GM21529 (cell line): ENCODE results near the gene MNS1.
"Not testable (repeated sequence)": the region's sequence is repeated elsewhere in the genome, so short reads cannot be mapped to it uniquely, and the experiment has no call there.

Experiments used
- ATAC-seq: cut with Tn5 transposase; IDR thresholded peaks from one replicate; pipeline ENCODE4 v1.9.1; 2021; ENCODE audit not compliant: unreplicated experiment

The MNS1 gene, protein sequence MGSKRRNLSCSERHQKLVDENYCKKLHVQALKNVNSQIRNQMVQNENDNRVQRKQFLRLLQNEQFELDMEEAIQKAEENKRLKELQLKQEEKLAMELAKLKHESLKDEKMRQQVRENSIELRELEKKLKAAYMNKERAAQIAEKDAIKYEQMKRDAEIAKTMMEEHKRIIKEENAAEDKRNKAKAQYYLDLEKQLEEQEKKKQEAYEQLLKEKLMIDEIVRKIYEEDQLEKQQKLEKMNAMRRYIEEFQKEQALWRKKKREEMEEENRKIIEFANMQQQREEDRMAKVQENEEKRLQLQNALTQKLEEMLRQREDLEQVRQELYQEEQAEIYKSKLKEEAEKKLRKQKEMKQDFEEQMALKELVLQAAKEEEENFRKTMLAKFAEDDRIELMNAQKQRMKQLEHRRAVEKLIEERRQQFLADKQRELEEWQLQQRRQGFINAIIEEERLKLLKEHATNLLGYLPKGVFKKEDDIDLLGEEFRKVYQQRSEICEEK

DNA sequence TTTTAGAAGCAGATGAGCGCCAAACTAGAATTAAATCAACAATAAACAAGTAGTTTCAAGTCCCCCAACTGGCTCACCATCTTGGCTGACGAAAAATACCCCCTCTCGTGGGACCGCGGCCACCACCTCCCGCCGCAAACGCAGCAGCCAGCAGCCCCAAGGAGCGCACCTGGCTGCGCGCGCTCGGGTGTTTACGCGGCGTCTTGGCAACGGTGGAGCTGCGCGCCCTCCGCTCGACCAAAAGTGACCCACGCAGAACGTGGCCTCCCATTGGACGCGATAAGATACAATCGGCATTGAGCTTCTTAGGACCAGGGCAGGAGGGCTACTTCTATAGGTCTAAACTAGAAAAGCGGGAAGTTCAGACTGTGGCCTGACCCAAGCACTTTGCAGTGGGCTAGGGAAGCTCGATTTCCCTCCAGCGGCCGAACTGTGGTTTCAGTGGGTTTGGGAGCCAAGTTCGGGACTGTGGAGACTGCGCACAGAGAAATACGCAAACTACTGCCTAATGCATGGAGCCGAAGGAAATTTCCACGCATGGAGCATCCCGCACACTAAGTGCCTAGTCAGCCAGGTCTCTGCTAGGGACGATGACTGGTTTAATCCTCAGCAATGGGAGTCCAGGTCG, at the start of gene MNS1:
Gene MNS1, minus strand, starts transcription at position 245 of the 628 bp plus-strand sequence. Its CDS starts 165 bp downstream, at position 80.
- peak; percentile 99 for ATAC-seq

DNA sequence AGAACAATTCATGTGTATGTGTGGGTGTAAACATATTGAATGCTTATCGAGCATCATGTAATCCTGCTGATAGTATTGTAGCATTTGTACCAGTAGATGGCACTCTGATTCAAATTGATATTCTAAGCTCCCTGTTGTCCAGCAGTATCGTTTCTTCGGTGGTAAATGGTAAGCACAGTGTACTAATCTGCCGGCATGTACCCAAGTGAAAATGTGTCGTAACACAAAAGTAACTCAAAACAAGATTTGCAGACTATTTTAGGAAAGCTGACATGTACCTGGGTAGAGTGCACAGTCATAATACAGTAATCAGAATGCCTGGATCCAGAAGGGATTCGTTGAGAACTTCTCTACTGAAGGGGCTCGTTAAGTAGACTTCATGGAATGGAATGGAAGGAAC, 31.7 kb upstream of the MNS1 start:
- ATAC-seq: no peak

DNA sequence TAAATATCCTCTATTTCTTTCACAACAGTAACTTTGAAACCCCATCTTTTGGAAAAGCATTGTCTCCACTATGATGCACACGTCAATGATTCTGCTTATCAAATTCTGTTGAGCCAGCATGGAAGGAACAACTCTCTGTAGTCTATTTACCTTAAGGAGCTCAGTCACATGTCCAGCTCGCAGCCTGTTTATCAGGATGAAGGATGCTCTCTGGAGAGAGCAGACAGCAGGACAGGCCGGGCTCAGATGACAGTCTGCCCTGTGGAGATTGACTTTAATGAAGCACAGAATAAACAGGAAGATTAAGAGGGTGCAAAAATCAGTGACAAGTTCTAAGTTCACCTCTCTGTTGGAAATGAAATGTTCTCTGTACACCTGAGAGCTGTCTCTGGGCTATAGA, 30.6 kb upstream of the MNS1 start:
- no peak for ATAC-seq

DNA sequence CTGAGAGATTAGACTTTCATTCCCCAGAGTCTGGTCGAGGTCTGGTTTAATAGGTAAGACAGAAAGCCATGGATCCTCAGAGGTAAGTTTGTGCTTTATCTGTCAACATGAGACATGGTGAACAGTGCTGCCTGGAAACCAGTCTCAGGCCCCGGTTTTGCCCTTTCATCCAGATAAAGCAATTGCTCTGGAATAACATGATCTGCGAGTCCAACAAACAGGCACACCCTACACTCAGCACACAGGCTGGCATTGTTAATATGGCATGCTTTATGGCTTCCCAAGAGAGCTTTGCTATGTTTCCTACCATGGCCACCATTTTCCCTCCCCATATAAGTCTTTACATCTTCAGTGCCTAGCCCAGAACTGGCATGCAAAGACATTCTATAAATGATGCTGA, 30.1 kb upstream of the MNS1 start:
- ATAC-seq: no peak

DNA sequence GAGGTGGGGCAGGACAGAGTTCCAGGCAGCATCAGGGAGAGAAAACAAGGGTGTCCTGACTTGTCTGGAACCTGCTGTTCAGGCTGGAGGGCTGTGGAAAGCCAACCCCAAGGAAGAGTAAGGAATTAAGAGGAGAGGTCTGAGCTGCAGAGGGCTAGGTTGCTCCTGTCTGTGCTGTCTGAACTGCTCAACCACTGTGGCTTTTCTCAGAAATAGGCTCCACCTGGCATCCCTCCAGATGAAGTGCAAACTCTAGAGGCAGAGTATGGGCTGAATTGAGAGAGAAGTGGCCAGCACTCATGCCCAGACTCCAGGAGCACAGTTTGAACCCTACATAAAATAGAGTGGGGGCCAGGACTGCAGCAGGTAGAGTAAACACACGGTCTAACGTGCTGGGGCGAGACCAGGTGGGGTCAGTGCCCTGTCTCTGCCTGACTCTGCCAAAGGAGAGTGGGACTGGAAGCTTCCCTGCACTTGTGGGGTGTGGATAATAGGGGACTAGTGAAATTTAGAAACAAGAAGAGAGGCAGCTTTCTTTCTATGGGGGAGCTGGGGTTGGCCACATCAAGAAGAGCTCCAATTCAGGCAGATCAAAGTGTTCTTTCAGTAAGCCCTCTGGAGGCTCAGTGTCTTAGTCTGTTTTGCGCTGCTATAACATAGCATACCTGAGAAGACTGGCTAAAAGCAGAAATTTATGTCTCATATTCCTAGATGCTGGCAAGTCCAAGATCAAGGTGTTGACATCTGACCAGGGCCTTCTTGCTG, 28.0 kb upstream of the MNS1 start:
- ATAC-seq: no peak

DNA sequence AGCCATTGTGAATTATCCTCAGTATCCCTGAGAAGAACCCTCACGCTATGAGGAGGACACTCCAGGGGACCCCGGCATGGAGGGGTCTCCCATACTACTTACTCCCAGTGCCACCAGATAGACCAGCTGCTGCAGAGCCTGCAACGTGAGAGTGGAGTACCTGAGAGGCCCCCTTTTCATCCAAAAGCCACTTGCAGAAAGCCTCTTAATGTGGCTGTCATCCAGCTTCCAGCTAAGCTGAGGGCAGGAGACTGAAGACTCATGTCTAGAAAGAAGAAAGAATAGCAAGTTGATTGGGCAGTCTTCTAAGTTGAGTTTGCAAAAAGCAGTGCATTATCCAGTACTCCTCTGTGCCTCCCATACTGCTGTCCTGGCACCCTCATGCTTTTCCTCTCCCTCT, 27.3 kb upstream of the MNS1 start:
- no peak for ATAC-seq

DNA sequence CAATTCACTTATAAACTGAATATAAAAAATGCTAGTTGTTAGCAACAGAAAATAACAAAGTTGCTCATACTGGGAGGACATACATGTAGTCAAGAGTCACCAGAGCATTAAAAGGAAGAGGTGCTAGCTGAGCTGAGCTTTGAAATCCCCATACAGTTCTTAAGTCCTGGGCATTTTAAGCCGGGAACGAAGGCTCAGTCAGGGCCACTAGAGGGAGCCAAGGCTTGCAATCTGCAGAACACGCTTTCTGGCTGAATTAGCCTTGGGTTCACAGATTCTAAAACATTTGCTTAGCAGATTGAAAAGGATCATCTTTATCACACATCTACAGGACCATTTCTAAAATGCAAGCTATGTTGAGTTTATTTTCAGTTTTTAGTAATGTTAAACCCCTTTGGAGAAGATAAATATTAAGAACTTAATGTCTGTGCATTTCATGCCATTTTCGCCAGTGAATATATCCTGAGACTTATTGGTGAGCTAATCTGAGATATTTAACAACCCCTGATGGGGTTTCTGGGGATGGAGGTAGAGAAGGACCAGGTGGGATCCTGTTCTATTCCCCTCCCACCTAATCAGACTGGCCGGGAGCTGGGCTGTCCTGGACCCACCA, 26.3 kb upstream of the MNS1 start:
- ATAC-seq: peak; percentile 65

DNA sequence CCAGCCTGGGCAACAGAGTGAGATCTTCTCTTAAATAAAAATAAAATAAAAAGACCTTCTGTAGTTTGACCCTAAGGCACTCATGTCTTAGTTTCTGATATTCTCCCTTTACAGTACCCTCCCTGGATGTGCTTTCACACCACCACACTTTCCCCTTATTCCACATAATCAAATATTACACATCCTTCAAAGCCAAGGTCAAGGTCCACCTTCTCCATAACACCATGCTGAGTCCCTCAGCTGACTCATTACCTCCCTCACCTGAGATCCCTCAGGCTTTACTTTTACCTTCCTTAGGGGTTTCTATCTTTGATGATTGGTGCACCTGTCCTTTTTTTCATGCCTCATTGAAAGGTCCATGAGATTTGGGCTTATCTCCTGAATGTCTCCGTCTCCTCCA, 25.5 kb upstream of the MNS1 start:
- ATAC-seq: no peak

DNA sequence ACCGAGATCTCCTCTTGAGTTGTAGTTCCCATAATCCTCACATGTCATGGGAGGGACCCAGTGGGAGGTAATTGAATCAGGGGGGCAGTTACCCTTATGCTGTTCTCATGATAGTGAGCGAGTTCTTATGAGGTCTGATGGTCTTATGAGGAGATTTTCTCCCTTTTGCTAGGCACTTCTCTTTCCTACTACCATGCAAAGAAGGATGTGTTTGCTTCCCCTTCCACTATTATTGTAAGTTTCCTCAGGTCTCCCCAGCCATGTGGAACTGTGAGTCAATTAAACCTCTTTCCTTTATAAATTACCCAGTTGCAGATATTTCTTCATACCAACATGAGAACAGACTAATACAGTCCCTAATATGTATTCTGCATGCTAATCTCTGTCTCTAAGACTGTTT, 21.3 kb upstream of the MNS1 start:
- not testable (repeated sequence) for ATAC-seq

DNA sequence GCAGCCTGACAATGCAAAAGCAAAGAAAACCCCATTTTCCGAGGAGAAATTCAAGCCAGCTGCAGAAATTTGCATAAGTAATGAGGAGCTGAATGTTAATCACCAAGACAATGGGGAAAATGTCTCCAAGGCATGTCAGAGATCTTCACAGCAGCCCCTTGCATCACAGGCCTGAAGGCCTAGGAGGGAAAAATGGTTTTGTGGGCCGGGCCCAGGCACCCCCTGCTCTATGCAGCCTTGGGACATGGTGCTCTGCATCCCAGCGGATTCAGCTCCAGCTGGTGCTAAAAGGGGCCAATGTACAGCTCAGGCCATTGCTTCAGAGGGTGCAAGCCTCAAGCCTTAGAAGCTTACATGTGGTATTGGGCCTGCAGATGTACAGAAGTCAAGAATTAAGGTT, 20.5 kb upstream of the MNS1 start:
- not testable (repeated sequence) for ATAC-seq

DNA sequence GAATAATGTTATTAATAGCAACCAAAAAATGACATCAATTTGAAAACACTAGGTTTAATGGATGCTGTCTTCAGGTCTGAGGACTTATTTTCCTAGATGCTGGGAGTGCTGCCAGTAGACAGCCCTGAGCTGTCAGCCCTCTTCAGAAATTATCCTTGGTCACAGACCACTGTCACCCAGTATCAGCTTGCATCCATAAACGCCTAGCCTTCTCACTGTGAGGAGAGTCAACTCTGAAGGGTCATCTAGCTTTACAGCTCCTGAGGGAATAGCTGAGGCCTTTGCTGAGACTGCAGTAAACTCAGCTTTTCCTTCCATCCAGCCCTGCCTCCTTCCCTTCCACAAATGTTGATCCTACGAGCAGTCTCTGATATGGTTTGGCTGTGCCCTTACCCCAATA, 19.4 kb upstream of the MNS1 start:
- ATAC-seq: no peak

DNA sequence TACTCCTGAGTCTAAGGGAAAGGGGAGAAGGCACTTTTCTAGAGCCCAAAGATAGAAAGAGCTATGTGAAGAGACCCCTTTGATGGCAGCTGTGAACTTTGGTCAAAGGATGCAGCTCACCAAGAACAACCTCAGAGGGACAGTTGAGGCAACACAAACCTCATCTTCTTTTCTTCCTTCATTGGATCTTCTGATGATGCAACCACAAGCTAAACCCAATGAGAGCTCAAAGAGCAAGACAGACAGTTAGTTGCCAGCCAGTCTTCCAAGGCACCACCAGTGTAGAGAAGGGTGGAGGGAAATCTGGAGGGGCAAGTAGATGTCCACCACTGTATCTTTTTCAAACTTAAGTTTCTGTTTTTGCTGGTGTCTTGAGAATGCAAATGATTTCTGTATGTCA, 10.4 kb upstream of the MNS1 start:
- no peak for ATAC-seq

DNA sequence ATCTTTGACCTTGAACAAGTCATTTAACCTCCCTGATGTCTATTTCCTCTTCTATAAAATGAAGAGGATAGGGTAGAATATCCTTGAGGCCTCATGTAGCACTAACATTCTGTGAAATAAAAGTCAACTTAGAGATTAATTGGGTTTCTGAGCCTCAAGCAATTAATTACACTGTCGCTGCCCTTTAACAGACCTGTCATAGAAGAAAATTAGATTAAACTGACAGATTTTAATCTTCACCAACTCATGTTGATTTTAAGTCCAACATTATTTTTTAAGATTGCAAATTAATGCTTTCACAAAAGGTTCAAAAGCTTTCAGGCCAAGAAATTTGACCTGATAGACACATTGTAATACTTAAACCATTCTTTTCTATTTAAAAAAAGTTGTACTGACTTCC, 8.1 kb upstream of the MNS1 start:
- ATAC-seq: no peak

DNA sequence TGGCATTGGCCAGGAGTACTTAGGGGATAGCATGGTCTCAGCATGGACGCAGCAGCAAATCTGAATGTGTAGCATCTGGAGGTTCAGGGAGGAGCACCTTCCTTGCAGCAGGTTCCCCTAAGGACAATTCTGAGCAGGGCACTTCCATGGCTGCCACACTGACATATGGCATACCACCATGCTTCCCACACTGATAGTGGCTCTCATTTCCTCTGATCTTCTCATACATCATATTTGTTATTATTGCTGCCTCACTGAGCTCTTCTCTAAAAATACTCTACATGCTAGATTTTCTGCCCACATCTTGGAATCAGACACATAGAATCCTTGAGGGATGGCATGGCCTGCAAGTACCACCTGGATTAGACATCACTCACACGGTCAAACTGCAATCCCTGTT, 7.3 kb upstream of the MNS1 start:
- ATAC-seq: no peak

DNA sequence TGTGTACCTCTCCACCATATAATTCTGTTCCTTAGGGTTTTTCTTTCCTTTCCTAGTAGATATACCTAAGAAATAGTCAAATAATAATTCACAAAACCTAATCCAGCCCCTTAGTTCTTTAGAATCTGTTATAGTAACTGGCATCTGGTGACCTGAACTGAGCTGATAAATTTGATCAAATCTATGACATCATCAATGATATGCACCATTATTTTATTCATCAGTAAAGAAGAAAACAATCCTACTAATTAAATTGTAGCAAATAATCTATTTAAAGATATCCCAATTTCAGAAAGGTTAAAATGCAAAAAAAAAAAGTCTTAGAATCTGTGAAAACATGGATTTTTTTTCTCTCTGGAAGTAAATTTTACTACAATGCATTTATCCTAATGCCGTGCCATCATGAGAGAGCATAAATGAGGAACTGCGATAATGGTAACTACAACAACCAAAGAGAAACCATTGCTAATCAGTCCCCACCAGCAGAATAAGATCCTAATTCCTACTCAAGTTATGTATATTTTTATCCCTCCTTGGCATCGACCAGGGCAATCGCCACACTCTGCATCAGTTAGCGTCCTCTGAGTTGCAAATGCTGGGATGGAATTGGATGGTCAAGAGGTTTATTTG, 6.6 kb upstream of the MNS1 start:
- ATAC-seq: no peak

DNA sequence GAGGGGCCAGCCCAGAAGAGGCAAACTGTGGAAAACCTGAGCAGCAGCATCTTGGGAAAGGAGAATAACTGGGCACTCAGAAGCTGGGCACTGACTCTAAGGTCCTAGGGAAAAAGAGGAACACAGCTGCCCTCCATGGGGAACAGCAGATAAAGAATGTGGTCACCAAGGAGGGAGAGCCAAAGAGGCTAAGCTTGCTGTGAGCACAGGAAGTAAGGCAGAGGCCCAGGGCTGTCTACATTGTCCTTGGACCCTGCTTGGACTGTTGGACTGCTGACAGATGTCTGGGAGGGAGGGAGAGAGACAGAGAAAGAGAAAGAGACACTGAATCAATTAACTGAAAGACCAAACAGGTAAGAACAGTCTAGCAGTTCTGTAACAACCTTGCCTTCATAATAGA, 4.5 kb upstream of the MNS1 start:
- no peak for ATAC-seq

DNA sequence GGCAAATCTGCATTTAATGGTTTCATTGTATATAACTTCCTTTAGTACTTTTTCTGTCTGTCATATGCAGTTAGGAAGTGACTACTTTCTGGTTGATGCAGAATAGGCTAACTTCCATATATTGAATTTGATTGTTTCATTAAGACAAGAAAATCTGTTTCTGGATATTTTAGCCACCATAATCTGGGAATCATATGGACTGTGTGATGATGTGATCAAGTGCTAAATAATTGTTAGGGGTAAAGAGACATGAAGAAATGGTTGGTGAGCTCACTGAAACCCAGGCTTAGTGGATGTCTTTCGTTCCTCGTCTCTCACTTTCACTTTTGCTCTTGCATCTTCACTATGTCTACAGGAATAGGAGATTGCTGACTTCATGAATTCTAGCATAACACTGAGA, 3.5 kb upstream of the MNS1 start:
- ATAC-seq: peak; percentile 46

DNA sequence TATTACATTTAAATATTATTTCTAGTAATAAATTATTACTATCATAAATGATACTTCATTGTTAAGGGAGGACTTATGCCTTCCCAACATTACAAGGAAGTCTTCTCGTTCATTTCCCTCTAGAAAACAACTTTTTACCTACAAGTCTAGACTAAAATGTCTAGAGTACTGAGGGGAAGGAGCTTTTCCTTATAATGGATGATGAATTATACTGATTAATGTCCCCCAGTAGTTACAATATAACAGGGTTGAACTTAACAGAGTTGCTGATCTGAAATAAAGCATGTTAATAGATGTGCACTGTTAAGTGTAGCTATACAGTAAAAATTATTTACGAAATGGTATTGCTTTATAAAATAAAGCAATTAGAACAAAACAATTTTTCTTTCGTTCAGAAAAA, 2.7 kb upstream of the MNS1 start:
- ATAC-seq: no peak

DNA sequence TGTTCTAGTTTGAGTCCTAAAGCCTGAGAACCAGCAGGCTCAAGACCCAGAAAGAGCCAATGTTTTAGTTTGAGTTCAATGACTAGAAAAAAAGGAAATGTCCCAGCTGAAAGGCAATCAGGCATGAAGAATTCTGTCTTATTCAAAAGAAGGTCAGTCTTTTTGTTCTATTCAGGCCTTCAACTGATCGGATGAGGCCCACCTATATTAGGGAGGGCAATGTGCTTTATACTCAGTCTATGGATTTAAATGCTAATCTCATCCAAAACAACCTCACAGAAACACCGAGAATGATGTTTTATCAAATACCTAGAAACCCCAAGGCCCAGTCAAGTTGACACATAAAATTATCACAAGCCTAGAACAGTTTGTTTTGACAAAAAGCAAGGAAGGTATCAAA, 4.0 kb downstream of the MNS1 start:
- ATAC-seq: no peak

DNA sequence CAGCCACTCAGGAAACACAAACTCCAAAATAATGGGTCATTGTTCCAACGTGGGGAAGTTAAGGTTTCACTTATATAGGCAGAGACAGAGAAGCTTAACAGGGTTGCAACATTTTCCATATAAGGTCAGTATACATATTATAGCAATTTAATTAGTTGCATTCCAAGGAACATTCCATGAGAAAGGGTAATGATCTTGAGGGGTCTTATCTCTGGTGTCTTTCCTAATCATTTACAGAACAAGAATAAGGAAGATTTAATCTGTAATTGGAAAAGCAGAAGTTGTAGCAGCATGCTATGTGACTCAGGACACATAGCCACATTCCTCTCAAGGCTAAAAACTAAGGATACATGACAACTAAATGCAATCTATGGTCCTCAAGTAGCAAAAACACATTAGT, 4.9 kb downstream of the MNS1 start:
- no peak for ATAC-seq

DNA sequence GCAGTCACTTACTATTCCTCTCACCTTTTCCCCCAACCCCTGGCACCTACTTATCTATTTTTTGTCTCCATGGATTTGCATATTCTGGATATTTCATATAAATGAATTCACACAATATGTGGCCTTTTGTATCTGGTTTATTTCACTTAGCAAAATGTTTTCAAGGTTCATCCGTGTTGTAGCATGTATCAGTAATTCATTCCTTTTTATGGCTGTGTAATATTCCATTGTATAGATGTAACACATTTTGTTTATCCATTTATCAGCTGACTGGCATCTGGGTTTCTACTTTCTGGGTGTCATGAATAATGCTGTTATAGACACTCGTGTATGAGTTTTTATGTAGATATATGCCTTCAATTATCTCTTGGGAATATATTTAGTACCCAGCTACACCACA, 5.8 kb downstream of the MNS1 start:
- no peak for ATAC-seq
